GM12865 (cell line): ENCODE data around the gene CACNG4.

Experiments used
- DNase-seq: peaks from one replicate; pipeline ENCODE4 v3.0.0; 2010; ENCODE audit warnings: low read depth
- H3K4me3 ChIP-seq: 2 replicates; pipeline ENCODE4 v1.5.1; 2011; ENCODE audit warnings: mild to moderate bottlenecking, low read depth, low read length, control low read depth
- CTCF ChIP-seq: IDR thresholded peaks from 2 replicates; pipeline ENCODE4 v1.5.1; 2011; ENCODE audit warnings: low read length, control low read depth, low read depth, inconsistent platforms; ENCODE audit not compliant: insufficient read depth; ENCODE audit errors: missing control alignments

The CACNG4 gene

GRCh38 chr17:66996926-66997325 lies 32.4 kb downstream of the CACNG4 start:
- TF ChIP-seq CTCF, result no peak
- no peak for DNase-seq
- H3K4me3 ChIP-seq, result no peak overlapping the region

DNA sequence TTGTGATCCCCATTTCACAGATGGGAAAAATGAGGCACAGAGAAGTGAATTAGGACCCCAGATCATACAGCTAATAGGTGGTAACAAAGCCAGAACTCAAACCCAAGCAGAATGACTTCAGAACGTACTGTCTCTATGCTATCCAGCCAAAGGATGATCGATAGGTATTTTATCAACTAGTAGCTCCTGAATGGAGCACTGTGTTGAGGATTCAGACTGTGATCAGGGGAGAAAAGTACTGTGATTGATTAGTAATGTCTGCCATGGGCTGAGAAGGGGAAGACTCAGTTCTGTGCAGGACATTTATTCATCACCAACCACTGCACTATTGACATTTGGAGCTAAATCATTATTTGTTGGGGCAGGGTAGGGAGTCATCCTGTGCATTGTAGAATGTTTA lies 38.7 kb downstream of the CACNG4 start:
- TF ChIP-seq CTCF, result no peak
- H3K4me3 ChIP-seq, result no peak overlapping the region
- no peak for DNase-seq

DNA sequence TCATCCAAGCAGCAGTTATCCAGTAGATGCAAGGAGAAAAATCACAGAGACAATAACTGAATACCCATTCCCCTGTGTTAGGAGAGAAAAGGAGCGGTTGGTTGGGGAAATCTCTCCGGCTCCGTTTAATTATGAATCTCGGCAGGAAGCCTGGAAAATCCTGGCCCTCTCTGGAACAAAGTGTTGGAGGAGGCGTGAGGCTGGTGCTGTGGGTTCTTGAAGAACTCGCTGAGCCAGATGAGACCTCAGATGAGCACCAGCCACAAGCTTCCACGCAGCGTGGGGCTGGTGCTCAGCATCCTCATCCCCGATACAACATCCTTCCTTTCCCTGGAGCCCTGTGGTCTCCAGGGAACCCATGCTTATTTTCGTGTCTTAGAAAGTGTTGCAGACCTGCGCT lies 39.7 kb downstream of the CACNG4 start:
- TF ChIP-seq CTCF, result no peak
- no peak for DNase-seq
- no peak overlapping the region for H3K4me3 ChIP-seq

- no peak for TF ChIP-seq CTCF
- DNase-seq, result no peak
- no peak overlapping the region for H3K4me3 ChIP-seq
Observed at GRCh38 chr17:67007266-67007665, 42.8 kb downstream of the CACNG4 start.

GRCh38 chr17:67008101-67008500 lies 43.6 kb downstream of the CACNG4 start:
- H3K4me3 ChIP-seq, result no peak overlapping the region
- TF ChIP-seq CTCF, result no peak
- DNase-seq, result no peak

GRCh38 chr17:67011527-67012175 lies 47.1 kb downstream of the CACNG4 start:
- no peak for TF ChIP-seq CTCF
- H3K4me3 ChIP-seq, result no peak overlapping the region
- peak; percentile 52 for DNase-seq

DNA sequence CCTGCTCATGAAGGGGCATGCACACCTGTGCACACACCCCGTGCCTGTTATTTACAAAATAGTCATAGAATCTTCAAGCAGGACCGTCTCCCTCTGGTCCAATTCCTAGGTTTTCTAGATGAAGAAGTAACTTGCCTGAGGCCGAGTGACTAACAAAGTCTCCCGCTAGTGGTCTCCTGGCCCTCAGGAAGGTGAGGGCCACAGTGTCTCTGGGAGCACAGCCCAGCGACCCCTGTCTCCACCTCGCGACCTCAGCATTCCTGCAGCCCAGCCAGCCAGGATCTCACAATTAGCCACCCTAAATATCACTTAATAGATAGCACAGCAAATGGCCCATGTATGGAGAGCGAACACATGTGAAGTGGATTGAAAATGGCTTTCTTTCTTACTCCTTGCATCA lies 49.4 kb downstream of the CACNG4 start:
- TF ChIP-seq CTCF, result no peak
- no peak overlapping the region for H3K4me3 ChIP-seq
- DNase-seq, result no peak
